GM23338 (cell line): ENCODE results near the gene BICDL2.

Source experiments
- CTCF ChIP-seq, 2 experiments: fragments of 200-600 bp in 1 of 2; sonication (generic) in 1 of 2; conservative IDR thresholded peaks; 2 replicates each; pipeline versions ENCODE4 v1.5.1 to v1.6.1; 2016 to 2017; ENCODE audit warnings: antibody characterized with exemption in 2 of 2, low read depth in 2 of 2, mild to moderate bottlenecking in 2 of 2, moderate library complexity in 1 of 2
- EZH2 ChIP-seq: fragments of 200-600 bp; sonication (generic); IDR thresholded peaks from one replicate; pipeline ENCODE4 v1.8.0; 2017; ENCODE audit warnings: antibody characterized with exemption, mild to moderate bottlenecking, low read depth; ENCODE audit not compliant: unreplicated experiment
- JUNB ChIP-seq: IDR thresholded peaks from one replicate; pipeline ENCODE4 v1.6.1; 2016; ENCODE audit warnings: antibody characterized with exemption; ENCODE audit not compliant: unreplicated experiment
- TF ChIP-seq, protein P1 (sequence below): IDR thresholded peaks from 2 replicates; pipeline ENCODE4 v1.6.1; 2016; ENCODE audit warnings: antibody characterized with exemption

DNA sequence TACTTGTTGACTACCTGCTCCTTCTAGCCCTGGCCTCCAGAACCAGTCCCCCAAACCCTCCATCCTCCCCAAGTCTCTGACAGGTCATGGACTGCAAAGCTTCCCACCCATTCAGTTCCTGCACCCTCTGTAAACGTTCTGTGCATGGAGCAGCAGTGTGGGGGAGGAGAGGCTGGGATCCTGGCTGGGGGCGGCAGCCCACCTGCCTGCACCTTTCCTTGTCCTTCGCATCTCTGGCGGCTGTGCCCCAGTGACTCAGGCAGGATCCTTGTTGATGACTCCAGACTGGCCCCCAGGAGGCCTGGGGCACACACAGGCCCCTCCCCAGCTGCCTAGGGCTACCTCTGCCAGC, 54.9 kb downstream of the BICDL2 start:
- TF ChIP-seq EZH2 (no peak), CTCF (conservative IDR thresholded peaks at IDR 0.05; ENCODE audit: low read depth in 2 of 2) (no peak), JUNB (no peak)
- TF ChIP-seq, protein P1, sequence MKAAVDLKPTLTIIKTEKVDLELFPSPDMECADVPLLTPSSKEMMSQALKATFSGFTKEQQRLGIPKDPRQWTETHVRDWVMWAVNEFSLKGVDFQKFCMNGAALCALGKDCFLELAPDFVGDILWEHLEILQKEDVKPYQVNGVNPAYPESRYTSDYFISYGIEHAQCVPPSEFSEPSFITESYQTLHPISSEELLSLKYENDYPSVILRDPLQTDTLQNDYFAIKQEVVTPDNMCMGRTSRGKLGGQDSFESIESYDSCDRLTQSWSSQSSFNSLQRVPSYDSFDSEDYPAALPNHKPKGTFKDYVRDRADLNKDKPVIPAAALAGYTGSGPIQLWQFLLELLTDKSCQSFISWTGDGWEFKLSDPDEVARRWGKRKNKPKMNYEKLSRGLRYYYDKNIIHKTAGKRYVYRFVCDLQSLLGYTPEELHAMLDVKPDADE, result no peak
